Measurements from ENCODE around the gene CLP1.
"Not testable (repeated sequence)": the region's sequence is repeated elsewhere in the genome, so short reads cannot be mapped to it uniquely, and the experiment has no call there.

Gene CLP1

DNA sequence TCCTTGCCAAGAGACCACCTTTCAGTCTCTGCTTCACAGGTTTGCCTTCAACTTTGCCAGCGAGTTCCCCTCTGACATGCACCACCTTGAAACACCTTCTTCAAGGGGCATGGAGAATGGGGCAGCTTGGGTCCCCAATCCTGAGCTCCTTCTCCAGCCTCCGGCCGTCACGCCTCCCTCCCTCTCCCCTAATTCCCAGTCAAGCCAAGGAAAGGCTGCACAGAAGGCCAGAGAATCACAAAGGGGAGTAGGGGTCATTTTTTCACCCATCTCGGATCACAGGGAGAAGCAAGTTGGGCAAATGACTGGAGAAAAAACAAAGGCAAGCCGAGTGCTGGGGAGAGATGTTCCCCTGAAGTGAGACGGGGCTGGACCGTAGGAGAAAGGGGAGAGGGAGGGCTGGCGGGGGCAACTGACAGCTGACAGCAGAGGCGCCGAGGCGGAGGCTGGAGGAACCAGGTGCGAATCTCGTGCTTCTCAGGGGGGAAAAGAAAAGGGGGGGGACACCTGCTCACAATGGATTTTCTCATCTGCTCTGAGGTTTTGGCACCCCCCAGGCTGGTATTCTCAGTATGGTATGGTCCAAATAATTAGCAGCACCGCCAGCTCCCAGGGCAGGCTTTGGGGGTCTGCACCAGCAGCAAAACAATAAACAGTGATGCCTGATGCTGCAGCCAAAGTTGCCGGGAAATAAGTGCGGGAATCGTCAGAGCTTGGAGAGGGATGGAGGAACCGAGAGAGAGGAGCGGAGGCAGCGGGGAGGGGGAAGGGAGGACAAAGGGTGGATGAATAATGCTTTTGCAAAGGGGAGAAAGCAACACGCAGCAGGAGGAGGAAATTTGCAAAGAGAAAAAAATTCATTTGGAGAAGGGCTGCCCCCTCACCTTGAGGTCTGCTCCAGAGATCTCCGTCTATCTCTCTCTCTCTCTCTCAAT is 8.5 kb upstream of the CLP1 start:
- Histone ChIP-seq H3K27ac (ENCODE audit: insufficient read depth in 1 of 2, low read depth in 1 of 2, low read length in 2 of 2, poor library complexity in 1 of 2, severe bottlenecking in 2 of 2) (no peak overlapping the region), H3K4me3 (ENCODE audit: control insufficient read depth in 1 of 7, extremely low read depth in 1 of 7, insufficient read depth in 4 of 7, low read depth in 2 of 7, low read length in 6 of 7) (peak overlapping the region; percentile 34 to 77 (median 57)), H3K4me1 (ENCODE audit: control extremely low read depth in 1 of 4, control insufficient read depth in 4 of 4, insufficient read depth in 4 of 4, low read length in 3 of 4) (peaks cover 31 to 77% (median 66%) of the 10 kb centered on the region in 4 experiments), H3K9me3 (ENCODE audit: control extremely low read depth in 1 of 5, control insufficient read depth in 4 of 5, insufficient read depth in 2 of 5, low read depth in 1 of 5, low read length in 4 of 5) (no peaks in the 10 kb centered on the region), H3K27me3 (replicated peaks in 2 of 5; ENCODE audit: control insufficient read depth in 4 of 5, insufficient read depth in 5 of 5, low read length in 4 of 5) (peaks cover 0 to 44% (median 19%) of the 10 kb centered on the region in 5 experiments), H3K36me3 (ENCODE audit: control insufficient read depth in 4 of 4, insufficient read depth in 4 of 4, low read length in 3 of 4) (no peaks in the 10 kb centered on the region)
- POLR2A ChIA-PET = interaction anchor here (0.6 to 1.3 kb wide), 4 partner anchors 10 to 27 kb away, joined by 3 to 6 read pairs (median 4); partner anchors contain the start of gene ZDHHC5
- CTCF ChIA-PET = interaction anchor here (0.6 to 14.0 kb wide), 10 partner anchors 9 to 296 kb away, joined by 3 to 401 read pairs (median 3); partner anchors contain the start of gene UBE2L6
- peak in 2 of 3 donors; percentile 24 to 39 for DNase-seq
- WGBS (ENCODE audit: insufficient coverage) = 4% methylated on average over 14 of the region's 23 CpGs

GRCh38 chr11:57649826-57650738 is 7.5 kb upstream of the CLP1 start, which contains the start of gene YPEL4:
YPEL4 (minus strand) TSS chr11:57649912; CDS start chr11:57647107, 2,805 bp downstream.
- no peak within 1 kb of the TSS for H3K27ac ChIP-seq (ENCODE audit: insufficient read depth in 1 of 2, low read depth in 1 of 2, low read length in 2 of 2, poor library complexity in 1 of 2, severe bottlenecking in 2 of 2)
- no peaks in the 10 kb centered on the region for H3K9me3 ChIP-seq (ENCODE audit: control extremely low read depth in 1 of 5, control insufficient read depth in 4 of 5, insufficient read depth in 2 of 5, low read depth in 1 of 5, low read length in 4 of 5)
- H3K4me1 ChIP-seq (ENCODE audit: control extremely low read depth in 1 of 4, control insufficient read depth in 4 of 4, insufficient read depth in 4 of 4, low read length in 3 of 4) = peaks cover 31 to 71% (median 63%) of the 10 kb centered on the region in 4 experiments
- peaks cover 0 to 44% (median 19%) of the 10 kb centered on the region in 5 experiments for H3K27me3 ChIP-seq (replicated peaks in 2 of 5; ENCODE audit: control insufficient read depth in 4 of 5, insufficient read depth in 5 of 5, low read length in 4 of 5)
- ChIA-PET POLR2A (interaction anchor here (1.3 kb wide), 1 partner anchor 11 kb away, joined by 3 read pairs; no protein-coding TSS in a partner anchor), CTCF (interaction anchor here (1.2 to 14.0 kb wide), 4 partner anchors 9 to 297 kb away, joined by 3 to 401 read pairs (median 12); partner anchors contain the start of gene UBE2L6)
- H3K36me3 ChIP-seq (ENCODE audit: control insufficient read depth in 4 of 4, insufficient read depth in 4 of 4, low read length in 3 of 4) = no peaks in the 10 kb centered on the region
- 34% methylated on average over 9 of the region's 15 CpGs for WGBS (ENCODE audit: insufficient coverage)
- DNase-seq = peak; percentile 87 to 96 (median 95)
- peak within 1 kb of the TSS; percentile 34 to 77 (median 57) for H3K4me3 ChIP-seq (ENCODE audit: control insufficient read depth in 1 of 7, extremely low read depth in 1 of 7, insufficient read depth in 4 of 7, low read depth in 2 of 7, low read length in 6 of 7)

- ChIA-PET CTCF (interaction anchor here (2.8 kb wide), 1 partner anchor 11 kb away, joined by 17 read pairs; no protein-coding TSS in a partner anchor), POLR2A (interaction anchor here (1.3 kb wide), 1 partner anchor 11 kb away, joined by 3 read pairs; no protein-coding TSS in a partner anchor)
- Histone ChIP-seq H3K9me3 (ENCODE audit: control extremely low read depth in 1 of 5, control insufficient read depth in 4 of 5, insufficient read depth in 2 of 5, low read depth in 1 of 5, low read length in 4 of 5) (no peaks in the 10 kb centered on the region), H3K27ac (ENCODE audit: insufficient read depth in 1 of 2, low read depth in 1 of 2, low read length in 2 of 2, poor library complexity in 1 of 2, severe bottlenecking in 2 of 2) (no peak overlapping the region), H3K36me3 (ENCODE audit: control insufficient read depth in 4 of 4, insufficient read depth in 4 of 4, low read length in 3 of 4) (no peaks in the 10 kb centered on the region), H3K27me3 (replicated peaks in 2 of 5; ENCODE audit: control insufficient read depth in 4 of 5, insufficient read depth in 5 of 5, low read length in 4 of 5) (peaks cover 0 to 42% (median 19%) of the 10 kb centered on the region in 5 experiments), H3K4me3 (ENCODE audit: control insufficient read depth in 1 of 7, extremely low read depth in 1 of 7, insufficient read depth in 4 of 7, low read depth in 2 of 7, low read length in 6 of 7) (no peak overlapping the region), H3K4me1 (ENCODE audit: control extremely low read depth in 1 of 4, control insufficient read depth in 4 of 4, insufficient read depth in 4 of 4, low read length in 3 of 4) (peaks cover 29 to 65% (median 56%) of the 10 kb centered on the region in 4 experiments)
- DNase-seq = no peak
- 94% methylated on average over 5 of the region's 5 CpGs for WGBS (ENCODE audit: insufficient coverage)
Measured at GRCh38 chr11:57650739-57651090, 6.8 kb upstream of the CLP1 start.

DNA sequence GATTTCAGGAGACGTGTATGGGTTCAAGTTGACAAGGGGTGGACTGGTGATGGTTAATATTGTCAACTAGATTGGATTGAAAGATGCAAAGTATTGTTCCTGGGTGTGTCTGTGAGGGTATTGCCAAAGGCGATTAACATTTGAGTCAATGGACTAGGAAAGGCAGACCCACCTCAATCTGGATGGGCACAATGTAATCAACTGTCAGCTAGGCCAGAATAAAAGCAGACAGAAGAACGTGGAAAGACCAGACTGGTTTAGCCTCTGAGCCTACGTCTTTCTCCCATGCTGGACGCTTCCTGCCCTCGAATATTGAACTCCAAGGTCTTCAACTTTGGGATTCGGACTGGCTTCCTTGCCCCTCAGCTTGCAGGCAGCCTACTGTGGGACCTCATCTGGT is 6.2 kb upstream of the CLP1 start:
- Histone ChIP-seq H3K36me3 (ENCODE audit: control insufficient read depth in 4 of 4, insufficient read depth in 4 of 4, low read length in 3 of 4) (no peaks in the 10 kb centered on the region), H3K27me3 (replicated peaks in 2 of 5; ENCODE audit: control insufficient read depth in 4 of 5, insufficient read depth in 5 of 5, low read length in 4 of 5) (peaks cover 0 to 36% (median 16%) of the 10 kb centered on the region in 5 experiments), H3K4me3 (ENCODE audit: control insufficient read depth in 1 of 7, extremely low read depth in 1 of 7, insufficient read depth in 4 of 7, low read depth in 2 of 7, low read length in 6 of 7) (no peak overlapping the region), H3K27ac (ENCODE audit: insufficient read depth in 1 of 2, low read depth in 1 of 2, low read length in 2 of 2, poor library complexity in 1 of 2, severe bottlenecking in 2 of 2) (no peak overlapping the region), H3K9me3 (ENCODE audit: control extremely low read depth in 1 of 5, control insufficient read depth in 4 of 5, insufficient read depth in 2 of 5, low read depth in 1 of 5, low read length in 4 of 5) (no peaks in the 10 kb centered on the region), H3K4me1 (ENCODE audit: control extremely low read depth in 1 of 4, control insufficient read depth in 4 of 4, insufficient read depth in 4 of 4, low read length in 3 of 4) (peaks cover 25 to 58% (median 49%) of the 10 kb centered on the region in 4 experiments)
- ChIA-PET POLR2A (no interaction called here), CTCF (interaction anchor here (1.0 to 1.9 kb wide), 3 partner anchors 11 to 13 kb away, joined by 3 to 11 read pairs (median 3); no protein-coding TSS in a partner anchor)
- over 99% methylated on average over 7 of the region's 7 CpGs for WGBS (ENCODE audit: insufficient coverage)
- no peak for DNase-seq

DNA sequence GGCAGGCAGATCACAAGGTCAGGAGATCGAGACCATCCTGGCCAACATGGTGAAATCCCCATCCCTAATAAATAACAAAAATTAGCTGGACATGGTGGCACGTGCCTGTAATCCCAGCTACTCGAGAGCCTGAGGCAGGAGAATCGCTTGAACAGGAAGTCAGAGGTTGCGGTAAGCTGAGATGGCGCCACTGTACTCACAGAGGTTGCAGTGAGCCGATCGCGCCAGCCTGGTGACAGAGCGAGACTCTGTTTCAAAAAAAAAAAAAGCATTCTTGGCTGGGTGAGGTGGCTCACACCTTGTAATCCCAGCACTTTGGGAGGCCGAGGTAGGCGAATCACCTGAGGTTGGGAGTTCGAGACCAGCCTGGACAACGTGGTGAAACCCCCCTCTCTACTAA is 5.3 kb upstream of the CLP1 start:
- Histone ChIP-seq H3K27me3 (replicated peaks in 2 of 5; ENCODE audit: control insufficient read depth in 4 of 5, insufficient read depth in 5 of 5, low read length in 4 of 5) (peaks cover 0 to 28% (median 10%) of the 10 kb centered on the region in 5 experiments), H3K4me3 (ENCODE audit: control insufficient read depth in 1 of 7, extremely low read depth in 1 of 7, insufficient read depth in 4 of 7, low read depth in 2 of 7, low read length in 6 of 7) (peak overlapping the region in 3 of 7 experiments; percentile 33 to 59 (median 34)), H3K4me1 (ENCODE audit: control extremely low read depth in 1 of 4, control insufficient read depth in 4 of 4, insufficient read depth in 4 of 4, low read length in 3 of 4) (peaks cover 25 to 58% (median 48%) of the 10 kb centered on the region in 4 experiments)
- 60% methylated on average over 14 of the region's 14 CpGs for WGBS (ENCODE audit: insufficient coverage)
- CTCF ChIA-PET = interaction anchor here (1.0 to 1.9 kb wide), 3 partner anchors 10 to 12 kb away, joined by 3 to 11 read pairs (median 3); no protein-coding TSS in a partner anchor
- POLR2A ChIA-PET; H3K27ac ChIP-seq (ENCODE audit: insufficient read depth in 1 of 2, low read depth in 1 of 2, low read length in 2 of 2, poor library complexity in 1 of 2, severe bottlenecking in 2 of 2); H3K9me3 ChIP-seq (ENCODE audit: control extremely low read depth in 1 of 5, control insufficient read depth in 4 of 5, insufficient read depth in 2 of 5, low read depth in 1 of 5, low read length in 4 of 5); H3K36me3 ChIP-seq (ENCODE audit: control insufficient read depth in 4 of 4, insufficient read depth in 4 of 4, low read length in 3 of 4): not testable (repeated sequence)
- DNase-seq = peak in 2 of 3 donors; percentile 58 to 84

GRCh38 chr11:57652662-57653061 is 4.9 kb upstream of the CLP1 start:
- 88% methylated on average over 1 of the region's 3 CpGs for WGBS (ENCODE audit: insufficient coverage)
- DNase-seq = peak in 2 of 3 donors; percentile 51 to 57
- peaks cover 25 to 53% (median 44%) of the 10 kb centered on the region in 4 experiments for H3K4me1 ChIP-seq (ENCODE audit: control extremely low read depth in 1 of 4, control insufficient read depth in 4 of 4, insufficient read depth in 4 of 4, low read length in 3 of 4)
- ChIA-PET CTCF (interaction anchor here (1.9 kb wide), 1 partner anchor 12 kb away, joined by 11 read pairs; no protein-coding TSS in a partner anchor), POLR2A (no interaction called here)
- H3K36me3 ChIP-seq (ENCODE audit: control insufficient read depth in 4 of 4, insufficient read depth in 4 of 4, low read length in 3 of 4) = no peaks in the 10 kb centered on the region
- peak overlapping the region in 6 of 7 experiments; percentile 2 to 59 (median 34) for H3K4me3 ChIP-seq (ENCODE audit: control insufficient read depth in 1 of 7, extremely low read depth in 1 of 7, insufficient read depth in 4 of 7, low read depth in 2 of 7, low read length in 6 of 7)
- H3K27me3 ChIP-seq (replicated peaks in 2 of 5; ENCODE audit: control insufficient read depth in 4 of 5, insufficient read depth in 5 of 5, low read length in 4 of 5) = peaks cover 0 to 23% (median 10%) of the 10 kb centered on the region in 5 experiments
- no peak overlapping the region for H3K27ac ChIP-seq (ENCODE audit: insufficient read depth in 1 of 2, low read depth in 1 of 2, low read length in 2 of 2, poor library complexity in 1 of 2, severe bottlenecking in 2 of 2)
- no peaks in the 10 kb centered on the region for H3K9me3 ChIP-seq (ENCODE audit: control extremely low read depth in 1 of 5, control insufficient read depth in 4 of 5, insufficient read depth in 2 of 5, low read depth in 1 of 5, low read length in 4 of 5)
